ENCODE results near the gene RBBP8NL.

DNA sequence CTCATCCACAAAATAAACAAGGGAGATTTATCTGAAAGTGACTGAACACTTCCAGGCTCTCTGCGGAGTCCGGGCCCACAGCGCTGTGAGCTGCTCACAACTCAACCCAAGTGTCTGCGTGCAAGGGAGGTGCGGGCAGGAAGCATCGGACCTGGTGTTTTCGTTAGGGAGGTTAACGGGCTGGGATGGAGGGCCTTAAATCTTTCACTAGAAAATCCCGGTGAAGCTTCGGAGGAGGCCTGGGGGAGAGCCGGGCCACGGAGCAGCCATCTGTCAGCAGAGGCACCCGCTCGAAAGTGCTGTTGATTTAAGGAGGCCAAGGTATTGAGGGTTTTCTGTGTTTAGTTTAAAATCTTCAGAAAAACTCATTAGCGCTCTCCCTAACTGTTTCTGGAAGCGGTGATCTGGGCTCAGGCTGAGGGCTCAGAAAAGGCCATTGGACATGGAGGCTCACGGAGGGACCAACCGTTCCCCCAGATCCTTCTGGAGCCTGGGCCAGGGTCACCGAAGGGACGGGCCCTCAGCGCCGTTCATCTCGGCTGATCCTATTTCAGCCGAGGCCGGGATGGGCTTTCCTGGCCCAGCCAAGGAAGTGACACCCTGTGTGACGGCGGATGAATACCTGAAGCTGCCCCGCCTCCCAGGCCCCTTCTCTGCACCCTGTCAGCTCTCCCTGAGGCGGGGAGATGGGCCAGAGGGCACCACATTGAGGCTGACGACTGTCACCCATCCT, 27.7 kb upstream of the RBBP8NL start:
- TF ChIP-seq CTCF (IDR thresholded peaks at IDR 0.05; ENCODE audit: control extremely low read depth in 1 of 3, insufficient read depth in 1 of 3, low read depth in 1 of 3, low read length in 3 of 3) (no peak), TEAD4 (IDR thresholded peaks at IDR 0.05; ENCODE audit: low read depth, low read length) (no peak), TCF12 (IDR thresholded peaks at IDR 0.05; ENCODE audit: low read depth, low read length) (no peak), TAF1 (IDR thresholded peaks at IDR 0.05; ENCODE audit: low read depth, low read length) (no peak), POLR2A (IDR thresholded peaks at IDR 0.05; ENCODE audit: control extremely low read depth in 1 of 2, low read depth in 2 of 2, low read length in 2 of 2) (no peak), KDM5A (IDR thresholded peaks at IDR 0.05; ENCODE audit: low read length) (no peak), SIRT6 (IDR thresholded peaks at IDR 0.05; ENCODE audit: low read length) (no peak), YY1 (IDR thresholded peaks at IDR 0.05; ENCODE audit: low read depth, low read length) (no peak), EZH2 (IDR thresholded peaks at IDR 0.05; ENCODE audit: low read depth, low read length, severe bottlenecking) (no peak), EP300 (IDR thresholded peaks at IDR 0.05; ENCODE audit: borderline replicate concordance in 1 of 2, low read depth in 2 of 2, low read length in 2 of 2) (no peak), KDM4A (IDR thresholded peaks at IDR 0.05; ENCODE audit: low read depth, low read length, severe bottlenecking) (no peak), SP2 (IDR thresholded peaks at IDR 0.05; ENCODE audit: low read length) (no peak), SIN3A (conservative IDR thresholded peaks at IDR 0.05 in 1 of 2, IDR thresholded peaks at IDR 0.05 in 1 of 2; ENCODE audit: low read depth in 1 of 2, low read length in 2 of 2) (no peak)
- TF ChIP-seq, protein P1, sequence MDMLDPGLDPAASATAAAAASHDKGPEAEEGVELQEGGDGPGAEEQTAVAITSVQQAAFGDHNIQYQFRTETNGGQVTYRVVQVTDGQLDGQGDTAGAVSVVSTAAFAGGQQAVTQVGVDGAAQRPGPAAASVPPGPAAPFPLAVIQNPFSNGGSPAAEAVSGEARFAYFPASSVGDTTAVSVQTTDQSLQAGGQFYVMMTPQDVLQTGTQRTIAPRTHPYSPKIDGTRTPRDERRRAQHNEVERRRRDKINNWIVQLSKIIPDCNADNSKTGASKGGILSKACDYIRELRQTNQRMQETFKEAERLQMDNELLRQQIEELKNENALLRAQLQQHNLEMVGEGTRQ (IDR thresholded peaks at IDR 0.05; ENCODE audit: low read length): no peak

Data from H1 (cell line).